Esophagus squamous epithelium (tissue), 5 donors: ENCODE measurements around the gene AMT. TPM values are rescaled to one million over a fixed set of nuclear protein-coding genes. Genes with fewer than 3 reads are reported as not detected.

Experiments used
- DNase-seq: peaks from one replicate; lab custom pipeline; 2025; lab: John Stamatoyannopoulos, UW
- H3K27ac ChIP-seq, 4 donors: fragments of 200-600 bp; sonication (generic); one replicate each; pipeline ENCODE4 v1.5.1; 2016 to 2019; ENCODE audit warnings: mild to moderate bottlenecking in 1 of 4
- H3K27me3 ChIP-seq, 4 donors: fragments of 200-600 bp; sonication (generic); 1 replicate in 3 of 4; 2 replicates in 1 of 4; pipeline versions ENCODE4 v1.5.1 to v1.6.0; 2017 to 2021; ENCODE audit warnings: antibody characterized with exemption in 1 of 4
- H3K36me3 ChIP-seq, 3 donors: fragments of 200-600 bp; sonication (generic); one replicate each; pipeline ENCODE4 v1.5.1; 2016 to 2019
- H3K4me1 ChIP-seq, 3 donors: fragments of 200-600 bp; sonication (generic); one replicate each; pipeline ENCODE4 v1.5.1; 2017 to 2019
- H3K4me3 ChIP-seq, 4 donors: fragments of 200-600 bp; sonication (generic); 1 replicate in 3 of 4; 2 replicates in 1 of 4; pipeline ENCODE4 v1.5.1; 2016 to 2019; ENCODE audit warnings: mild to moderate bottlenecking in 2 of 4, moderate library complexity in 1 of 4
- H3K9me3 ChIP-seq, 3 donors: fragments of 200-600 bp; sonication (generic); one replicate each; pipeline ENCODE4 v1.5.1; 2016 to 2019
- CTCF ChIP-seq, 6 experiments: fragments of 450-650 bp in 4 of 6; fragments of 200-600 bp in 2 of 6; sonication (generic) in 2 of 6; IDR thresholded peaks; one replicate each; pipeline ENCODE4 v1.5.1; 2016 to 2019; ENCODE audit warnings: antibody characterized with exemption in 6 of 6, mild to moderate bottlenecking in 4 of 6, moderate library complexity in 4 of 6
- POLR2A ChIP-seq, 4 donors: fragments of 450-650 bp; IDR thresholded peaks; one replicate each; pipeline ENCODE4 v1.6.1; 2017; ENCODE audit warnings: antibody characterized with exemption in 4 of 4, mild to moderate bottlenecking in 4 of 4, moderate library complexity in 3 of 4
- WGBS, 2 donors: methylation state at CpG; one replicate each; pipeline ENCODE4 v1.1.5; 2018; 5-methylcytosine and 5-hydroxymethylcytosine counted together
- intact Hi-C: fragments of 100-400 bp; cut with DNase I; formaldehyde crosslinking; loops from one replicate; pipeline ENCODE4 v1.15.0; 2022
- total RNA-seq, 4 donors: library from RNA; depleted of rRNA; stranded (reverse); fragments of >200 nt; gene quantifications; one replicate each; pipeline ENCODE4 v1.1.0, GENCODE V29; 2016
- donor health status: DM: yes; HTN: yes; CAD: no.

Gene AMT
- total RNA-seq, 4 donors from 2014 or later, result 0.80 to 1.7 (median 1.2) TPM

- no peak for DNase-seq
- TF ChIP-seq POLR2A (IDR thresholded peaks at IDR 0.05) (no peak), CTCF (IDR thresholded peaks at IDR 0.05) (no peak)
- intact Hi-C loops, result no loop called here
- 83 to 84% methylated on average over 1 of the region's 1 CpG for WGBS, 2 donors
- Histone ChIP-seq H3K27me3 (no peaks in the 10 kb centered on the region), H3K4me1 (peaks cover 0 to 94% (median 5%) of the 10 kb centered on the region in 3 donors), H3K36me3 (peaks cover 0 to 13% (median 0%) of the 10 kb centered on the region in 3 donors), H3K9me3 (no peaks in the 10 kb centered on the region), H3K4me3 (no peak overlapping the region), H3K27ac (peak overlapping the region in 1 of 4 donors; percentile 19)
Observed at GRCh38 chr3:49388289-49388820, 33.9 kb downstream of the AMT start.

GRCh38 chr3:49387721-49388120 is 34.6 kb downstream of the AMT start:
- peaks cover 0 to 13% (median 0%) of the 10 kb centered on the region in 3 donors for H3K36me3 ChIP-seq
- intact Hi-C loops, result no loop called here
- H3K9me3 ChIP-seq, result no peaks in the 10 kb centered on the region
- TF ChIP-seq CTCF (IDR thresholded peaks at IDR 0.05), result no peak
- TF ChIP-seq POLR2A (IDR thresholded peaks at IDR 0.05), result no peak
- 89 to 92% methylated on average over 2 of the region's 2 CpGs for WGBS, 2 donors
- H3K27ac ChIP-seq, result peak overlapping the region in 1 of 4 donors; percentile 19
- no peak overlapping the region for H3K4me3 ChIP-seq
- no peak for DNase-seq
- no peaks in the 10 kb centered on the region for H3K27me3 ChIP-seq
- peaks cover 0 to 95% (median 3%) of the 10 kb centered on the region in 3 donors for H3K4me1 ChIP-seq

GRCh38 chr3:49386056-49386756 is 36.1 kb downstream of the AMT start:
- no peak overlapping the region for H3K4me3 ChIP-seq
- no peaks in the 10 kb centered on the region for H3K9me3 ChIP-seq
- peaks cover 0 to 7% (median 0%) of the 10 kb centered on the region in 3 donors for H3K36me3 ChIP-seq
- peaks cover 0 to 87% (median 0%) of the 10 kb centered on the region in 3 donors for H3K4me1 ChIP-seq
- TF ChIP-seq CTCF (IDR thresholded peaks at IDR 0.05) (no peak), POLR2A (IDR thresholded peaks at IDR 0.05) (no peak)
- no peaks in the 10 kb centered on the region for H3K27me3 ChIP-seq
- intact Hi-C loops, result no loop called here
- H3K27ac ChIP-seq, result peak overlapping the region in 2 of 4 donors; percentile 0 to 15
- no peak for DNase-seq
- 71 to 74% methylated on average over 11 of the region's 11 CpGs for WGBS, 2 donors

GRCh38 chr3:49385617-49386016 is 36.7 kb downstream of the AMT start:
- Histone ChIP-seq H3K9me3 (no peaks in the 10 kb centered on the region), H3K4me1 (peaks cover 0 to 87% (median 0%) of the 10 kb centered on the region in 3 donors), H3K36me3 (peaks cover 0 to 7% (median 0%) of the 10 kb centered on the region in 3 donors), H3K27me3 (no peaks in the 10 kb centered on the region), H3K4me3 (no peak overlapping the region), H3K27ac (no peak overlapping the region)
- 82 to 90% methylated on average over 1 of the region's 1 CpG for WGBS, 2 donors
- TF ChIP-seq POLR2A (IDR thresholded peaks at IDR 0.05) (no peak), CTCF (IDR thresholded peaks at IDR 0.05) (no peak)
- intact Hi-C loops, result no loop called here
- DNase-seq, result no peak

GRCh38 chr3:49383387-49383786 is 38.9 kb downstream of the AMT start:
- no peaks in the 10 kb centered on the region for H3K36me3 ChIP-seq
- H3K27ac ChIP-seq, result no peak overlapping the region
- H3K4me1 ChIP-seq, result peaks cover 3 to 87% (median 10%) of the 10 kb centered on the region in 3 donors
- H3K9me3 ChIP-seq, result no peaks in the 10 kb centered on the region
- TF ChIP-seq CTCF (IDR thresholded peaks at IDR 0.05) (no peak), POLR2A (IDR thresholded peaks at IDR 0.05) (no peak)
- H3K27me3 ChIP-seq, result no peaks in the 10 kb centered on the region
- intact Hi-C loops, result no loop called here
- H3K4me3 ChIP-seq, result no peak overlapping the region
- WGBS, 2 donors, result 41 to 56% methylated on average over 2 to 4 of the region's 5 CpGs
- DNase-seq, result no peak
